GM12892 (cell line): ENCODE measurements around the gene TUG1.

Source experiments
- POLR2A ChIP-seq: IDR thresholded peaks from 2 replicates; pipeline ENCODE4 v1.6.1; 2011; ENCODE audit warnings: low read depth, low read length, control low read depth
- POLR2AphosphoS5 ChIP-seq: IDR thresholded peaks from 2 replicates; pipeline ENCODE4 v1.6.1; 2011; ENCODE audit warnings: low read depth, low read length, control low read depth
- TAF1 ChIP-seq: IDR thresholded peaks from 2 replicates; pipeline ENCODE4 v1.6.1; 2011; ENCODE audit warnings: low read depth, mild to moderate bottlenecking, control low read depth, low read length, borderline replicate concordance

DNA sequence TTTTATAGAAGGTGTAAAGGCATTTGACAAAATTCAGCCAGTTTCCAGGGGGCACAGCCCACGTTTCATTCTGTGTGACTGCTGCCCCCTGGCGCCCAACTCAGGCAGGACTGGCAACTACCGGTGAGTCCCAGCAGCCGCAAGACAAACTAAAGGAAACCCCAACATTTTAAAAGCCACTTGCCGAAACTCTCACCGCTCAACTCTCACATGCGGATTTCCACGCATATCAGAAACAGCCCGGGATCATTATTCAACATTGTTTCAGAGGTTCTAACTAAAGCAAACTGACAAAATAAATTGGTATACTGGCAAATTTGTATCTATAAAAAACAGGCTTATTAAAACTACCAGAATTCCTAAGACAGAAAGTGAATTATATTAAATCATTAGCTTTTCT lies 48.7 kb upstream of the TUG1 start:
- TF ChIP-seq POLR2A (no peak), POLR2AphosphoS5 (no peak), TAF1 (no peak)
